HG02852 (cell line): Measurements from ENCODE around the gene FGA.

ENCODE experiments used
- ATAC-seq: cut with Tn5 transposase; IDR thresholded peaks from one replicate; pipeline ENCODE4 v1.9.1; 2021; ENCODE audit warnings: mild to moderate bottlenecking, moderate library complexity; ENCODE audit not compliant: unreplicated experiment

FGA gene

GRCh38 chr4:154545689-154546088 lies 44.9 kb downstream of the FGA start:
- ATAC-seq: no peak

- ATAC-seq: no peak
Observed at GRCh38 chr4:154542271-154542879, 48.2 kb downstream of the FGA start.
